ENCODE measurements around the gene NPFFR1. TPM values are rescaled to one million over a fixed set of nuclear protein-coding genes. Genes with fewer than 3 reads are reported as not detected.
A peak's percentile ranks its signal among the peaks of the same experiment; 100 is the strongest.

The NPFFR1 gene
- total RNA-seq, 1 donor from 2014 or later, result not detected

- Mint-ChIP-seq H3K36me3 (no peaks in the 10 kb centered on the region), H3K4me1 (ENCODE audit: unreplicated experiment) (no peaks in the 10 kb centered on the region), H3K9me3 (no peaks in the 10 kb centered on the region), H3K27ac (no peak overlapping the region), H3K27me3 (no peaks in the 10 kb centered on the region), H3K4me3 (no peak overlapping the region)
- DNase-seq (ENCODE audit: extremely low spot score, unreplicated experiment), result no peak
- no peak for TF ChIP-seq CTCF (conservative IDR thresholded peaks at IDR 0.05)
These were observed 28.4 kb upstream of the NPFFR1 start for GRCh38 chr10:70312249-70312648.

GRCh38 chr10:70311698-70312097 is 27.9 kb upstream of the NPFFR1 start:
- Mint-ChIP-seq H3K9me3 (no peaks in the 10 kb centered on the region), H3K27me3 (no peaks in the 10 kb centered on the region), H3K27ac (no peak overlapping the region), H3K4me3 (no peak overlapping the region), H3K36me3 (no peaks in the 10 kb centered on the region), H3K4me1 (ENCODE audit: unreplicated experiment) (no peaks in the 10 kb centered on the region)
- TF ChIP-seq CTCF (conservative IDR thresholded peaks at IDR 0.05), result no peak
- DNase-seq (ENCODE audit: extremely low spot score, unreplicated experiment), result no peak

- Mint-ChIP-seq H3K27me3 (no peaks in the 10 kb centered on the region), H3K27ac (peak overlapping the region; percentile 31), H3K4me1 (ENCODE audit: unreplicated experiment) (no peaks in the 10 kb centered on the region), H3K36me3 (no peaks in the 10 kb centered on the region), H3K9me3 (no peaks in the 10 kb centered on the region), H3K4me3 (no peak overlapping the region)
- no peak for TF ChIP-seq CTCF (conservative IDR thresholded peaks at IDR 0.05)
- DNase-seq (ENCODE audit: extremely low spot score, unreplicated experiment), result no peak
These were observed 25.9 kb upstream of the NPFFR1 start for GRCh38 chr10:70309661-70310060.

- Mint-ChIP-seq H3K4me3 (no peak overlapping the region), H3K36me3 (no peaks in the 10 kb centered on the region), H3K9me3 (no peaks in the 10 kb centered on the region), H3K27me3 (no peaks in the 10 kb centered on the region), H3K4me1 (ENCODE audit: unreplicated experiment) (no peaks in the 10 kb centered on the region), H3K27ac (no peak overlapping the region)
- TF ChIP-seq CTCF (conservative IDR thresholded peaks at IDR 0.05), result no peak
- DNase-seq (ENCODE audit: extremely low spot score, unreplicated experiment), result no peak
These were observed 24.6 kb upstream of the NPFFR1 start for GRCh38 chr10:70308121-70309060.

GRCh38 chr10:70306886-70307520 is 23.2 kb upstream of the NPFFR1 start:
- no peaks in the 10 kb centered on the region for H3K36me3 Mint-ChIP-seq
- no peak overlapping the region for H3K4me3 Mint-ChIP-seq
- TF ChIP-seq CTCF (conservative IDR thresholded peaks at IDR 0.05), result no peak

More at GRCh38 chr10:70306886-70307520, 23.2 kb upstream of the NPFFR1 start:
- Mint-ChIP-seq H3K27ac (no peak overlapping the region), H3K4me1 (ENCODE audit: unreplicated experiment) (no peaks in the 10 kb centered on the region), H3K27me3 (no peaks in the 10 kb centered on the region), H3K9me3 (no peaks in the 10 kb centered on the region)
- no peak for DNase-seq (ENCODE audit: extremely low spot score, unreplicated experiment)

Measured in type B pancreatic cell (in vitro differentiated cells).